Islet precursor cell (in vitro differentiated cells): ENCODE results near the gene CLGN.
A peak's percentile ranks its signal among the peaks of the same experiment; 100 is the strongest.
"Not testable (repeated sequence)": the region's sequence is repeated elsewhere in the genome, so short reads cannot be mapped to it uniquely, and the experiment has no call there.

Source experiments
- DNase-seq: peaks from one replicate; pipeline ENCODE4 v3.0.0-alpha.2; 2018

CLGN gene

GRCh38 chr4:140427106-140427918 is at the start of gene CLGN:
Gene CLGN, minus strand, starts transcription at chr4:140427648. Its CDS starts 14,570 bp downstream, at chr4:140413078.
- DNase-seq: peak; percentile 93

- DNase-seq: no peak
These were observed 44.7 kb upstream of the CLGN start for GRCh38 chr4:140472156-140472555.

- DNase-seq: no peak
These were observed 42.6 kb upstream of the CLGN start for GRCh38 chr4:140469791-140470733.

GRCh38 chr4:140466146-140466545 is 38.7 kb upstream of the CLGN start:
- DNase-seq: no peak

- no peak for DNase-seq
These were observed 36.2 kb upstream of the CLGN start for GRCh38 chr4:140463614-140464013.

GRCh38 chr4:140463182-140463581 is 35.7 kb upstream of the CLGN start:
- DNase-seq: no peak

- DNase-seq: no peak
These were observed 22.9 kb upstream of the CLGN start for GRCh38 chr4:140450352-140450751.

GRCh38 chr4:140448830-140449229 is 21.4 kb upstream of the CLGN start:
- DNase-seq: no peak

GRCh38 chr4:140448162-140448561 is 20.7 kb upstream of the CLGN start:
- no peak for DNase-seq

- DNase-seq: not testable (repeated sequence)
These were observed 16.9 kb upstream of the CLGN start for GRCh38 chr4:140444347-140444746.

GRCh38 chr4:140439644-140440142 is 12.2 kb upstream of the CLGN start:
- DNase-seq: no peak

- DNase-seq: no peak
These were observed 547 bp upstream of the CLGN start for GRCh38 chr4:140427919-140428471.

GRCh38 chr4:140426610-140427105 is 790 bp downstream of the CLGN start:
- DNase-seq: peak; percentile 65

GRCh38 chr4:140423106-140423505 is 4.3 kb downstream of the CLGN start:
- no peak for DNase-seq

- not testable (repeated sequence) for DNase-seq
These were observed 14.1 kb downstream of the CLGN start for GRCh38 chr4:140413130-140413969.

- no peak for DNase-seq
These were observed 18.5 kb downstream of the CLGN start for GRCh38 chr4:140408974-140409373.

- no peak for DNase-seq
These were observed 21.2 kb downstream of the CLGN start for GRCh38 chr4:140406292-140406691.

GRCh38 chr4:140400111-140400510 is 27.3 kb downstream of the CLGN start:
- no peak for DNase-seq

GRCh38 chr4:140395668-140396067 is 31.8 kb downstream of the CLGN start:
- DNase-seq: no peak

- no peak for DNase-seq
These were observed 39.4 kb downstream of the CLGN start for GRCh38 chr4:140388015-140388414.

- no peak for DNase-seq
These were observed 44.7 kb downstream of the CLGN start for GRCh38 chr4:140382732-140383131.

- no peak for DNase-seq
These were observed 53.3 kb downstream of the CLGN start for GRCh38 chr4:140374130-140374477.
